Measurements from ENCODE around the gene SETD1A. TPM values are rescaled to one million over a fixed set of nuclear protein-coding genes. Genes with fewer than 3 reads are reported as not detected.

The SETD1A gene
- total RNA-seq, 6 donors from 2014 or later = 9.1 to 30.4 (median 17.0) TPM

DNA sequence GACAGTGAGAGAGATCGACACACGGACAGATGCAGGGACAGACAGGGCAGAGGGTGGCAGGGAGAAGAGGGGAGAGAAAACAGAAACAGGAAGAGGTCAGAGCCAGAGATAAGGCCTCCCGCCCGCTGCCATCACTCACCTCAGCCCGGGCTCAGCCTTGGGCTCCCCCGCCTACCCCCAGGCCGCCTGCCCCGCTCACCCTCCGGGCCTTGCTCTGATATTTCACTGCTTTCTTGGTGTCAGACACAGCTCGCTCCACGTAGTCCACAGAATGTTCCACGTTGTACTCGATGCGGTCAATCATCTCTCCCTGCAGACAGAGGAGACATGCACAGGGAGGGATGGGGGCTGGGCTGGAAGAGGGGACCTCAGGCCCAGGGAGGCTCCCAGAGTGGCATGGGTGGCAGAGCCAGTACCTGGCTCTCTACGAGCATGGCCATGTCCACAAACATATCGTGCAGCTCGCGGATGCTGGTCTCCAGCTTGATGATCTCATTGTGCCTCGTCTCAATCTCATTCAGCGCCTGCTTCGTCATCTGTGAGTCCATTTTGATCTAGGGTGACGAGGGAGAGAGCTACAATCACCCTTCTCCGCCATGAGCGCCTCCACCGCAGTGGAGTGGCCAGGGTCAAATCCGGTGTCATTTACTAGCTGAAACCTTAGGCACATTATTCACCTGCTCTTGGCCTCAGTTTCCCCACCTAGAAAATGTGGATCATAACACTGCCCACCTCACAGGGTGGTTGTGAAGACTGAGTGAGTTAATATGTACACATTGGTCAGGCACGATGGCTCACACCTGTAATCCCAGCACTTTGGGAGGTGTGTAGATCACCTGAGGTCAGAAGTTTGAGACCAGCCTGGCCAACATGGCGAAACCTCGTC is 35.6 kb downstream of the SETD1A start:
- Histone ChIP-seq H3K4me1 (peaks cover 14 to 17% (median 15%) of the 10 kb centered on the region in 4 donors), H3K27ac (no peak overlapping the region), H3K9me3 (no peaks in the 10 kb centered on the region), H3K4me3 (no peak overlapping the region), H3K27me3 (no peaks in the 10 kb centered on the region), H3K36me3 (no peaks in the 10 kb centered on the region)
- ATAC-seq (ENCODE audit: low FRiP score in 2 of 2) (no peak), DNase-seq (no peak)
- WGBS, 2 donors = 73 to 74% methylated on average over 25 to 29 of the region's 29 CpGs
- TF ChIP-seq POLR2AphosphoS5 (IDR thresholded peaks at IDR 0.05) = no peak
- TF ChIP-seq, protein P1, sequence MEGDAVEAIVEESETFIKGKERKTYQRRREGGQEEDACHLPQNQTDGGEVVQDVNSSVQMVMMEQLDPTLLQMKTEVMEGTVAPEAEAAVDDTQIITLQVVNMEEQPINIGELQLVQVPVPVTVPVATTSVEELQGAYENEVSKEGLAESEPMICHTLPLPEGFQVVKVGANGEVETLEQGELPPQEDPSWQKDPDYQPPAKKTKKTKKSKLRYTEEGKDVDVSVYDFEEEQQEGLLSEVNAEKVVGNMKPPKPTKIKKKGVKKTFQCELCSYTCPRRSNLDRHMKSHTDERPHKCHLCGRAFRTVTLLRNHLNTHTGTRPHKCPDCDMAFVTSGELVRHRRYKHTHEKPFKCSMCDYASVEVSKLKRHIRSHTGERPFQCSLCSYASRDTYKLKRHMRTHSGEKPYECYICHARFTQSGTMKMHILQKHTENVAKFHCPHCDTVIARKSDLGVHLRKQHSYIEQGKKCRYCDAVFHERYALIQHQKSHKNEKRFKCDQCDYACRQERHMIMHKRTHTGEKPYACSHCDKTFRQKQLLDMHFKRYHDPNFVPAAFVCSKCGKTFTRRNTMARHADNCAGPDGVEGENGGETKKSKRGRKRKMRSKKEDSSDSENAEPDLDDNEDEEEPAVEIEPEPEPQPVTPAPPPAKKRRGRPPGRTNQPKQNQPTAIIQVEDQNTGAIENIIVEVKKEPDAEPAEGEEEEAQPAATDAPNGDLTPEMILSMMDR (IDR thresholded peaks at IDR 0.05) = no peak
- TF ChIP-seq POLR2A (IDR thresholded peaks at IDR 0.05) = no peak
- no peak for TF ChIP-seq EP300 (IDR thresholded peaks at IDR 0.05)

DNA sequence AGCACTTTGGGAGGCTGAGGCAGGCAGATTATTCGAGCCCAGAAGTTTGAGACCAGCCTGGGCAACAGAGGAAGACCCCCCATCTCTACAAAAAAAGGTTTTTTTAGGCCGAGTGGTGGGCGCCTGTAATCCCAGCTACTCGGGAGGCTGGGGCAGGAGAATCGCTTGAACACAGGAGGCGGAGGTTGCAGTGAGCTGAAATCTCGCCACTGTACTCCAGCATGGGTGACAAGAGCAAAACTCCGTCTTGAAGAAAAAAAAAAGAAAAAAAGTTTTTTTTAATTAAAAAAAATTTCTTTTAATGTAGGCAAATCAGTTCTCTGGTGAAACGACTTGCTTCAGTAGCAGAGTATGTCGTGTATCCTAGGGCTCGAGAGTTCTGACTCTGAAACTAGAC is 38.4 kb downstream of the SETD1A start:
- Histone ChIP-seq H3K27ac (no peak overlapping the region), H3K27me3 (no peaks in the 10 kb centered on the region), H3K4me3 (no peak overlapping the region), H3K4me1 (peaks cover 14 to 17% (median 15%) of the 10 kb centered on the region in 4 donors), H3K9me3 (no peaks in the 10 kb centered on the region), H3K36me3 (no peaks in the 10 kb centered on the region)
- DNase-seq (no peak), ATAC-seq (ENCODE audit: low FRiP score in 2 of 2) (no peak)
- 79 to 84% methylated on average over 11 of the region's 11 CpGs for WGBS, 2 donors
- TF ChIP-seq POLR2AphosphoS5 (IDR thresholded peaks at IDR 0.05) (no peak), POLR2A (IDR thresholded peaks at IDR 0.05) (no peak), EP300 (IDR thresholded peaks at IDR 0.05) (no peak)
- TF ChIP-seq, protein P1 (IDR thresholded peaks at IDR 0.05) = no peak

DNA sequence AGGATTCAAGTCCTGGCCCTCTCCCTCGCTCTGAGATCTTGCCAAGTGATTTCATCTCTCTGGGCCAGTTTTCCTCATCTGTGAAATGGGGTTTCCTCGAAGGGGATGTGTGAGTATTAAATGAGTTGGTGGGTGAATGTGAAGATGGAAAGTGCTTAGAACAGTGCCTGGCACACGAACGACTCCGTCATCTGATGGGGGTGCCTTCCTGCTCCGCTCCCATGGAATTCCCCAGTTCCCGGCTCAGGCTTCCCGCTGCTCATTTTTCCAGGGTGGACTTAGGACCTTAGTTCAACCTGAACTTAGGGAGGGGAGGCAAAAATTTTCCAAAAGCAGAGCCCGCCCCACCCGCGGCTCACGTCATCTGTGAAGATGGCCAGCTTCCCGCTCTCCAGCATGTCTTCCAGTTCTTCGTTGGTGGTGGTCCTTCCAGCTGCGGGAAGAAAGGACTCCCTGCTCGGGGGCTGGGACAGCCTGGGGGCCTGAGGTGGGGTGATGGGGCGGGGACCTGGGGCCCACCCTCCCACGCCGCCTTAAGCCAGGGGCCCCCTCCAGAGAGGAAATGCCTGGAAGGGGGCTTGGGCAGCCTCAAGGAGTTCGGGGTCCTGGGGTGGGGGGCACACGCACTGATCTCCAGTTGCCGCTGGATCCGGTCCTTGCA is 38.9 kb downstream of the SETD1A start:
- peak overlapping the region in 3 of 4 donors; percentile 32 to 84 (median 62) for H3K27ac ChIP-seq
- peak in 1 of 2 donors; percentile 71 for ATAC-seq (ENCODE audit: low FRiP score in 2 of 2)

DNA sequence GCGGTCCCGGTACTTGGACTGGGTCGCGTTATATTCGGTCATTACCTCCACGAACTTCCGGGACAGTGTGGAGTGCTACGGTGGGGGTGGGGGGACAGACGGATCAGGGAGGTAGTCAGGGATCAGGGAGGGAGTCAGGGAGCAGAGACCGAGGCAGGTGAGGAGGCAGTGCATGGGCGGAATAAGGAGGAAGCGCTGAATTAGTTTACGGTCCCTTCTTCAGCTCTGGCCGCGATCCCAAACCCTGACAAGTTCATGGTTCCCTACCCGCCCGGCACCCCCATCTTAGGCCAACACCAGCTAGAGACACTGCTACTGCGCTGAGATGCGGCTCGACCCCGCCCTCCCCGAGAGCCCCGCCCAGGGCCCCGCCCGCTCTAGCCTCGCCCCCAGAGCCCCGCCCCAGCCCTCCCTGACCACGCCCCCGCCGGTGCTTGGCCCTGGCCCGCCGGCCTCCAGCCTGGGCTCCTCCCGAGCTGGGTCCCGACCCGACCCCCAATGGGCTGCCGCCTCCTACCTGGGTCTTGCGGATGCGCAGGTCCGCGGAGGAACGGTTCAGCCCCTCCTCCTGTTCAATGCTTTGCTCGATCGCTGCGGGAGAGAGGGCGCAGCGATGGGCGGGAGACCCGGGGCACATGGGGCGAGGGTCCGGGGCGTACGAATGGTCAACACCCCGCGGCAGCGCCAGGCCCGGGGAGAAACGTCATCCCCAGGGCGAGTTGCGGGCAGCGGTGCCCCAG is 39.6 kb downstream of the SETD1A start:
- peak overlapping the region; percentile 36 to 56 (median 44) for H3K4me3 ChIP-seq
- peaks cover 14 to 17% (median 15%) of the 10 kb centered on the region in 4 donors for H3K4me1 ChIP-seq
- WGBS, 2 donors = 2 to 10% methylated on average over 16 to 56 of the region's 60 CpGs

More for the DNA sequence above, 38.9 kb downstream of the SETD1A start:
- DNase-seq = no peak
- WGBS, 2 donors = 24 to 40% methylated on average over 14 to 22 of the region's 23 CpGs
- Histone ChIP-seq H3K9me3 (no peaks in the 10 kb centered on the region), H3K4me1 (peaks cover 14 to 17% (median 15%) of the 10 kb centered on the region in 4 donors), H3K27me3 (no peaks in the 10 kb centered on the region), H3K4me3 (peak overlapping the region; percentile 36 to 56 (median 44)), H3K36me3 (no peaks in the 10 kb centered on the region)
- TF ChIP-seq POLR2AphosphoS5 (IDR thresholded peaks at IDR 0.05) = no peak
- TF ChIP-seq, protein P1 (IDR thresholded peaks at IDR 0.05) = no peak
- no peak for TF ChIP-seq POLR2A (IDR thresholded peaks at IDR 0.05)
- no peak for TF ChIP-seq EP300 (IDR thresholded peaks at IDR 0.05)

More for the DNA sequence above, 39.6 kb downstream of the SETD1A start:
- ATAC-seq (ENCODE audit: low FRiP score in 2 of 2) (peak; percentile 91 to 96), DNase-seq (peak; percentile 88 to 96)
- TF ChIP-seq POLR2AphosphoS5 (IDR thresholded peaks at IDR 0.05) (peak; percentile 40 to 45), EP300 (IDR thresholded peaks at IDR 0.05) (no peak), POLR2A (IDR thresholded peaks at IDR 0.05) (peak in 2 of 4 donors; percentile 30 to 69)
- TF ChIP-seq, protein P1 (IDR thresholded peaks at IDR 0.05) = no peak
- Histone ChIP-seq H3K27ac (peak overlapping the region in 3 of 4 donors; percentile 32 to 84 (median 62)), H3K27me3 (no peaks in the 10 kb centered on the region), H3K9me3 (no peaks in the 10 kb centered on the region), H3K36me3 (no peaks in the 10 kb centered on the region)

Measured in upper lobe of left lung (tissue), 6 donors.